ENCODE data around the gene BASP1.

DNA sequence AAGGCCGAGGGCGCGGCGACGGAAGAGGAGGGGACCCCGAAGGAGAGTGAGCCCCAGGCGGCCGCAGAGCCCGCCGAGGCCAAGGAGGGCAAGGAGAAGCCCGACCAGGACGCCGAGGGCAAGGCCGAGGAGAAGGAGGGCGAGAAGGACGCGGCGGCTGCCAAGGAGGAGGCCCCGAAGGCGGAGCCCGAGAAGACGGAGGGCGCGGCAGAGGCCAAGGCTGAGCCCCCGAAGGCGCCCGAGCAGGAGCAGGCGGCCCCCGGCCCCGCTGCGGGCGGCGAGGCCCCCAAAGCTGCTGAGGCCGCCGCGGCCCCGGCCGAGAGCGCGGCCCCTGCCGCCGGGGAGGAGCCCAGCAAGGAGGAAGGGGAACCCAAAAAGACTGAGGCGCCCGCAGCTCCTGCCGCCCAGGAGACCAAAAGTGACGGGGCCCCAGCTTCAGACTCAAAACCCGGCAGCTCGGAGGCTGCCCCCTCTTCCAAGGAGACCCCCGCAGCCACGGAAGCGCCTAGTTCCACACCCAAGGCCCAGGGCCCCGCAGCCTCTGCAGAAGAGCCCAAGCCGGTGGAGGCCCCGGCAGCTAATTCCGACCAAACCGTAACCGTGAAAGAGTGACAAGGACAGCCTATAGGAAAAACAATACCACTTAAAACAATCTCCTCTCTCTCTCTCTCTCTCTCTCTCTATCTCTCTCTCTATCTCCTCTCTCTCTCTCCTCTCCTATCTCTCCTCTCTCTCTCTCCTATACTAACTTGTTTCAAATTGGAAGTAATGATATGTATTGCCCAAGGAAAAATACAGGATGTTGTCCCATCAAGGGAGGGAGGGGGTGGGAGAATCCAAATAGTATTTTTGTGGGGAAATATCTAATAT is 58.1 kb downstream of the BASP1 start:
- TF ChIP-seq, protein P1, sequence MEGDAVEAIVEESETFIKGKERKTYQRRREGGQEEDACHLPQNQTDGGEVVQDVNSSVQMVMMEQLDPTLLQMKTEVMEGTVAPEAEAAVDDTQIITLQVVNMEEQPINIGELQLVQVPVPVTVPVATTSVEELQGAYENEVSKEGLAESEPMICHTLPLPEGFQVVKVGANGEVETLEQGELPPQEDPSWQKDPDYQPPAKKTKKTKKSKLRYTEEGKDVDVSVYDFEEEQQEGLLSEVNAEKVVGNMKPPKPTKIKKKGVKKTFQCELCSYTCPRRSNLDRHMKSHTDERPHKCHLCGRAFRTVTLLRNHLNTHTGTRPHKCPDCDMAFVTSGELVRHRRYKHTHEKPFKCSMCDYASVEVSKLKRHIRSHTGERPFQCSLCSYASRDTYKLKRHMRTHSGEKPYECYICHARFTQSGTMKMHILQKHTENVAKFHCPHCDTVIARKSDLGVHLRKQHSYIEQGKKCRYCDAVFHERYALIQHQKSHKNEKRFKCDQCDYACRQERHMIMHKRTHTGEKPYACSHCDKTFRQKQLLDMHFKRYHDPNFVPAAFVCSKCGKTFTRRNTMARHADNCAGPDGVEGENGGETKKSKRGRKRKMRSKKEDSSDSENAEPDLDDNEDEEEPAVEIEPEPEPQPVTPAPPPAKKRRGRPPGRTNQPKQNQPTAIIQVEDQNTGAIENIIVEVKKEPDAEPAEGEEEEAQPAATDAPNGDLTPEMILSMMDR (IDR thresholded peaks at IDR 0.05; ENCODE audit: low read length), result no peak
- TF ChIP-seq EZH2 (optimal IDR thresholded peaks at IDR 0.05; ENCODE audit: low read depth, low read length) (no peak), EZH2phosphoT487 (IDR thresholded peaks at IDR 0.05; ENCODE audit: low read length) (no peak)
